Prostate gland (tissue), 2 donors: ENCODE measurements around the gene POLR3C. TPM values are rescaled to one million over a fixed set of nuclear protein-coding genes. Genes with fewer than 3 reads are reported as not detected.

Experiments used
- DNase-seq: peaks from one replicate; pipeline ENCODE4 v3.0.0-alpha.2; 2019; ENCODE audit warnings: low spot score
- H3K27ac ChIP-seq, 2 donors: fragments of 200-600 bp; sonication (generic); 2 replicates each; pipeline ENCODE4 v1.5.1; 2017 to 2019
- H3K27me3 ChIP-seq: fragments of 200-600 bp; sonication (generic); replicated peaks from 2 replicates; pipeline ENCODE4 v1.5.1; 2019; ENCODE audit not compliant: insufficient read depth
- H3K36me3 ChIP-seq, 2 donors: fragments of 200-600 bp; sonication (generic); 1 replicate in 1 of 2; 2 replicates in 1 of 2; pipeline versions ENCODE4 v1.5.1 to v1.8.1; 2017 to 2019
- H3K4me1 ChIP-seq: fragments of 200-600 bp; sonication (generic); replicated peaks from 2 replicates; pipeline ENCODE4 v1.5.1; 2019
- H3K4me3 ChIP-seq, 2 donors: fragments of 200-600 bp; sonication (generic); 2 replicates each; pipeline ENCODE4 v1.5.1; 2017 to 2019
- H3K9me3 ChIP-seq: fragments of 200-600 bp; sonication (generic); 2 replicates; pipeline ENCODE4 v1.5.1; 2017
- CTCF ChIP-seq, 4 experiments: fragments of 200-600 bp in 2 of 4; fragments of 450-650 bp in 2 of 4; sonication (generic) in 2 of 4; IDR thresholded peaks; 1 replicate in 3 of 4; 2 replicates in 1 of 4; pipeline ENCODE4 v1.5.1; 2016 to 2019; ENCODE audit warnings: antibody characterized with exemption in 4 of 4, mild to moderate bottlenecking in 2 of 4, moderate library complexity in 2 of 4
- POLR2A ChIP-seq: fragments of 450-650 bp; IDR thresholded peaks from one replicate; pipeline ENCODE4 v1.6.1; 2016; ENCODE audit warnings: antibody characterized with exemption, mild to moderate bottlenecking
- POLR2AphosphoS5 ChIP-seq: sonication (generic); formaldehyde crosslinking; IDR thresholded peaks from one replicate; pipeline ENCODE4 v1.6.1; 2017; ENCODE audit warnings: antibody characterized with exemption
- WGBS: methylation state at CpG from one replicate; pipeline ENCODE4 v1.1.5; 2018; 5-methylcytosine and 5-hydroxymethylcytosine counted together
- intact Hi-C: fragments of 100-400 bp; cut with DNase I; formaldehyde crosslinking; loops from one replicate; pipeline ENCODE4 v1.14.2; 2022
- total RNA-seq, 2 donors: library from RNA; depleted of rRNA; stranded (reverse); fragments of >200 nt; gene quantifications; one replicate each; pipeline ENCODE4 v1.1.0, GENCODE V29; 2016

The POLR3C gene
- total RNA-seq, 2 donors from 2014 or later, result 22.5 to 48.0 TPM

GRCh38 chr1:145887631-145888030 lies 63.6 kb downstream of the POLR3C start:
- intact Hi-C loops, result no loop called here
- no peak for DNase-seq
- Histone ChIP-seq H3K4me3 (no peak overlapping the region), H3K4me1 (peaks cover 11% of the 10 kb centered on the region), H3K27ac (no peak overlapping the region), H3K9me3 (no peaks in the 10 kb centered on the region), H3K27me3 (no peaks in the 10 kb centered on the region), H3K36me3 (no peaks in the 10 kb centered on the region)
- WGBS, result 51% methylated on average over 5 of the region's 5 CpGs
- TF ChIP-seq CTCF (IDR thresholded peaks at IDR 0.05), result no peak
- TF ChIP-seq POLR2A, result no peak
- TF ChIP-seq POLR2AphosphoS5, result no peak

- Histone ChIP-seq H3K9me3 (no peaks in the 10 kb centered on the region), H3K4me1 (peaks cover 18% of the 10 kb centered on the region), H3K4me3 (no peak overlapping the region), H3K27ac (peak overlapping the region; percentile 97 to 98), H3K36me3 (no peaks in the 10 kb centered on the region), H3K27me3 (no peaks in the 10 kb centered on the region)
- intact Hi-C loops, result loop anchor here (5.0 kb wide), 1 partner anchor 128 kb away; no protein-coding TSS in a partner anchor
- WGBS, result 73% methylated on average over 3 of the region's 3 CpGs
- no peak for TF ChIP-seq POLR2A
- no peak for TF ChIP-seq POLR2AphosphoS5
- TF ChIP-seq CTCF (IDR thresholded peaks at IDR 0.05), result no peak
- no peak for DNase-seq
Measured at GRCh38 chr1:145889722-145890121, 65.7 kb downstream of the POLR3C start.

GRCh38 chr1:145891143-145891542 lies 67.1 kb downstream of the POLR3C start:
- Histone ChIP-seq H3K4me1 (peaks cover 18% of the 10 kb centered on the region), H3K27me3 (no peaks in the 10 kb centered on the region), H3K9me3 (no peaks in the 10 kb centered on the region), H3K4me3 (peak overlapping the region in 1 of 2 donors; percentile 22), H3K36me3 (no peaks in the 10 kb centered on the region), H3K27ac (peak overlapping the region; percentile 97 to 98)
- peak in 1 of 4 experiments; percentile 5 for TF ChIP-seq CTCF (IDR thresholded peaks at IDR 0.05)
- no peak for TF ChIP-seq POLR2A
- peak; percentile 89 for TF ChIP-seq POLR2AphosphoS5
- 32% methylated on average over 1 of the region's 1 CpG for WGBS
- DNase-seq, result peak; percentile 87
- intact Hi-C loops, result loop anchor here (5.0 kb wide), 1 partner anchor 126 kb away; no protein-coding TSS in a partner anchor

- H3K27me3 ChIP-seq, result no peaks in the 10 kb centered on the region
- intact Hi-C loops, result loop anchor here (1.0 to 5.0 kb wide), 2 partner anchors 18 to 125 kb away; partner anchors contain the start of gene ITGA10
- H3K4me1 ChIP-seq, result peaks cover 18% of the 10 kb centered on the region
- WGBS, result 2% methylated on average over 6 of the region's 6 CpGs
- peak overlapping the region; percentile 97 to 98 for H3K27ac ChIP-seq
- peak overlapping the region in 1 of 2 donors; percentile 22 for H3K4me3 ChIP-seq
- no peaks in the 10 kb centered on the region for H3K9me3 ChIP-seq
- H3K36me3 ChIP-seq, result no peaks in the 10 kb centered on the region
- peak; percentile 99 for DNase-seq
- TF ChIP-seq POLR2A (peak; percentile 37), POLR2AphosphoS5 (peak; percentile 99), CTCF (IDR thresholded peaks at IDR 0.05) (peak; percentile 93 to 99 (median 97))
Measured at GRCh38 chr1:145891587-145892485, 67.8 kb downstream of the POLR3C start.
